GM12891 (cell line): Measurements from ENCODE around the gene TPPP2.
A peak's percentile ranks its signal among the peaks of the same experiment; 100 is the strongest.

Source experiments
- DNase-seq: peaks from one replicate; pipeline ENCODE4 v3.0.0; 2011; ENCODE audit warnings: low spot score; ENCODE audit not compliant: insufficient read length
- FAIRE-seq: peaks from 2 replicates; lab custom pipeline; 2011; peaks lifted over from hg19 to GRCh38; lab: Jason Lieb, UNC
- PAX5 ChIP-seq: IDR thresholded peaks from 2 replicates; pipeline ENCODE4 v1.6.1; 2011; ENCODE audit warnings: low read length, moderate library complexity, mild to moderate bottlenecking; ENCODE audit not compliant: insufficient read depth, severe bottlenecking
- POLR2A ChIP-seq: IDR thresholded peaks from 2 replicates; pipeline ENCODE4 v1.6.1; 2011; ENCODE audit warnings: low read depth, low read length, control low read depth
- POLR2AphosphoS5 ChIP-seq: IDR thresholded peaks from 2 replicates; pipeline ENCODE4 v1.6.1; 2011; ENCODE audit warnings: low read depth, low read length, control low read depth
- POU2F2 ChIP-seq: IDR thresholded peaks from 2 replicates; pipeline ENCODE4 v1.6.1; 2011; ENCODE audit warnings: low read depth, mild to moderate bottlenecking, control low read depth, low read length, moderate library complexity
- SPI1 ChIP-seq: IDR thresholded peaks from 2 replicates; pipeline ENCODE4 v1.6.1; 2011; ENCODE audit warnings: low read depth, low read length, control low read depth
- TAF1 ChIP-seq: IDR thresholded peaks from 2 replicates; pipeline ENCODE4 v1.6.1; 2011; ENCODE audit warnings: low read depth, low read length, control low read depth

The TPPP2 gene

DNA sequence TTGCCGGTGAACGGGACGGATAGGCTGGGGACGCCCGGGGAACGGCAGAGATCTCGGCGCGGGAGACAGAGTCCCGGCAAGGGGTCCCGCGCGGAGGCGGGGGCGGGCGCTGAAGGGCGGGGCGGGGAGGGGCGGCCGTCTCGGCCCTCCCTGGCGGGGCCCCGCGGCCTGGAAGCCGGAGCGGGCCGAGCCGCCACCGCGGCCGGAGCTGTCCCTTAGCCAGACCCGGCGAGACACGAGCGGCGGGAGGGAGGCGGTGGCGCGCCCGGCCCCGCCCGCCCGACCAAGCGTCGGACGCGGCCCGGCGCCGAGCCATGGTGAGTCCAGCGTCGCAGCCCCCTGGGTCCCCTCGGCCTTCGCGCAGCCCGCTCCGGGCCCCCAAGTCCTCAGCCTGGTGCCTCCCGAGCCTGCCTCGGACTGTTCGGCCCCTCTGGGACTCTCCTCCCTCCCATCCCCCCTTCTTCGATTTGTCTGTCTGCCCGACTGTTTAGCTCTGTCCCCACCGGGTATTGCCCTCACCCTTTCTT is 40.1 kb downstream of the TPPP2 start, which contains the start of gene ARHGEF40:
Gene ARHGEF40 (plus strand): TSS at position 222 of the 527 bp plus-strand sequence. CDS start 93 bp downstream, at position 315.
- FAIRE-seq (no peak), DNase-seq (no peak)

DNA sequence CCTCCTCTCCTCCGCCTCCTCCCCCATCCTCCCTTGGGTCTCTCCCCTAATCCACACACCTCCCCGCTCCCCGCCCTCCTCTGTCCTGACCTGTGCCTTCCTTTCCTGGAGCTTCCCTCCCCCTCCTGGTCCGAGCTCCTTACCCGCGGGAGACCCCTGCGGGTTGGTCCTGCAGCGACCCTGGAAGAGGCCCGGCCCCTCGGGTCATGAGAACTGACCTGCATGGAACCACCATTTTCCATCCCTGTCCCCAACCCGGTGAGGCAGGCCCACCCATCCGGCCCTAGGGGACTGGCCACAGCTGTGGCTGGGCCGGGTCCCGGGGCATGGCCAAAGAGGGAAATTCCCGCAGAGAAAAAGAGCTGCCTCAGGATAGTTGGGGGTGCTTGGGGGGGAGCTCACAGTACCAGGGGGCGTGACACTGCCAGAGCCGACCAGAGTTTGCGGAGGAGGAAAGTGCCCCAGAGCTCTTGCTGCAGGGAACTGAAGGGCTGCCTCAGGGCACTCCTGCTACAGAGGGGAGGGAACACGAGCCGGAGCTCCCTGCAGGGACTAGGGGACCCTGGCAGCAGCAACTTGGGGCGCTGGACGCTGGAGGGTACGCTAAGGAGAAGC is 40.7 kb downstream of the TPPP2 start:
- DNase-seq (no peak), FAIRE-seq (no peak)
- TF ChIP-seq POU2F2, result no peak
- no peak for TF ChIP-seq POLR2AphosphoS5
- no peak for TF ChIP-seq PAX5
- no peak for TF ChIP-seq TAF1
- TF ChIP-seq POLR2A, result no peak
- no peak for TF ChIP-seq SPI1

More for the DNA sequence above, 40.1 kb downstream of the TPPP2 start, which contains the start of gene ARHGEF40:
- TF ChIP-seq SPI1 (no peak), POU2F2 (no peak), POLR2A (no peak), PAX5 (no peak), TAF1 (no peak), POLR2AphosphoS5 (no peak)

DNA sequence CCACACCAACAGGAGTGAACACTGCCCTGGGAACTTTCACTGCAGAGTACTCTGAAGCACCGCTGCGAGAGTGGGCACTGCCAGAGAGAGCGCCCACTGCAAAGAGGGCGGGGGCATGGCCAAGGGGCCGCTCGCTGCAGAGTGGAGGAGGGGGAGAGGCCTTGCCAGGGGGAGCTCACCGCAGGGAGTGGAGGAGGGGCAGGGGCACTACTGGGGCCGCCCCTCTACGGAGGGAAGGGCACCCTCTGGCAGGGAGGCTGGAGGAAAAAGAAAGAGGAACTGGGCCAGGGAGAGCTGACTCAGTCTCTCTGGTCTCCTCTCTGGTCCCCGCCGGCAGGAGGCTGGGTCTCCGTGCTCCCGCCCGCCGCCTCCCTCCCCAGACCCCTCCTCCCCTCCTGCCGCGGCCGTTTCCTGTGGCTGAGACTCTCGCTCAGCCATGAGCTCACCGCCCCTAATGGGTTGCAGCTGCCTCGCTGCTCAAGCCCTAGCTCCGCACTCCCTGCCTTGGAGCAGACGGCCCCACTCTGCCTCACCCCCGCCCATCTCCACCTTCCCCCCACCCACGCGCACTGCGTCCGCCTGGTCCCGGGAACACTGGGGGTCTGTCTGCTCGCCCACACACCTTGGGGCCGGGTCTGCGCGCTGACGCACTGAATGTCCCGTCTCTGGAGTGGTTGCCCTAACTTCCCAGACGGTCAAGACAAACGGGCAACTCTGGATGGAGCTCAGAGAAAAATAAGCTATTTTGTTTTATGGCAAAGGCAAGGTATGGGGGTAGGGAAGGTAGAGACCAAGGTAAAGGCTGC is 41.4 kb downstream of the TPPP2 start:
- peak; percentile 89 for DNase-seq
- peak; percentile 94 for FAIRE-seq

GRCh38 chr14:21072031-21072473 is 42.0 kb downstream of the TPPP2 start:
- DNase-seq, result no peak
- TF ChIP-seq PAX5 (no peak), TAF1 (no peak), POU2F2 (no peak), POLR2A (no peak), POLR2AphosphoS5 (no peak), SPI1 (no peak)
- no peak for FAIRE-seq

More for the DNA sequence above, 41.4 kb downstream of the TPPP2 start:
- TF ChIP-seq POLR2A (no peak), SPI1 (peak; percentile 93)

DNA sequence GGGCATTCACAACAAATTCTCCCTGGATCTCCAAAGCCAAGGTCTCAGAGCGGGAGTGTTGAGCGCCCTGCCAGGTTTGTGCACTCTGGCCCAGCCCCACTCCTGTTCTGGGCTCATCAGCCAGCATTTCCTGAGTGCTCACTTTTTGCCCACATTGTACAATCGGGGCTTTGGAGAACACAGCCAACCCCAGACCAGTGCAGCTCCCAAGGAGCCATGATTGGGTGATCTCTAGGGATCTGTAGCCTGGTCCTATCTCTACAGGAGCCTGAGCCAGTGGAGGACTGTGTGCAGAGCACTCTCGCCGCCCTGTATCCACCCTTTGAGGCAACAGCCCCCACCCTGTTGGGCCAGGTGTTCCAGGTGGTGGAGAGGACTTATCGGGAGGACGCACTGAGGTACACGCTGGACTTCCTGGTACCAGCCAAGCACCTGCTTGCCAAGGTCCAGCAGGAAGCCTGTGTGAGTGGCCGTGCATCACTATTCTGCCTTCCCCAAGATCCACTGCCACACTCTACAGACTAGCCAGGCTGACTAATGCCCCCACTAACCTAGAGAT is 42.8 kb downstream of the TPPP2 start:
- no peak for FAIRE-seq
- TF ChIP-seq POU2F2 (no peak), PAX5 (no peak), TAF1 (no peak), POLR2AphosphoS5 (no peak), SPI1 (no peak), POLR2A (no peak)
- no peak for DNase-seq

GRCh38 chr14:21073921-21074320 is 43.9 kb downstream of the TPPP2 start:
- TF ChIP-seq POU2F2 (no peak), TAF1 (no peak), POLR2AphosphoS5 (no peak), PAX5 (no peak), SPI1 (no peak), POLR2A (no peak)
- DNase-seq (no peak), FAIRE-seq (no peak)

GRCh38 chr14:21074398-21075272 is 44.6 kb downstream of the TPPP2 start:
- FAIRE-seq (no peak), DNase-seq (no peak)
- TF ChIP-seq POU2F2, result no peak
- TF ChIP-seq PAX5, result no peak
- TF ChIP-seq POLR2A, result no peak
- no peak for TF ChIP-seq TAF1
- no peak for TF ChIP-seq SPI1
- TF ChIP-seq POLR2AphosphoS5, result no peak

GRCh38 chr14:21075719-21076437 is 45.9 kb downstream of the TPPP2 start:
- DNase-seq (no peak), FAIRE-seq (no peak)
- TF ChIP-seq POU2F2 (no peak), POLR2A (no peak), PAX5 (no peak), SPI1 (no peak), TAF1 (no peak)

- FAIRE-seq (no peak), DNase-seq (no peak)
- no peak for TF ChIP-seq POLR2A
- no peak for TF ChIP-seq POLR2AphosphoS5
- TF ChIP-seq TAF1, result no peak
- no peak for TF ChIP-seq PAX5
- TF ChIP-seq POU2F2, result no peak
- TF ChIP-seq SPI1, result no peak
Observed at GRCh38 chr14:21077672-21078071, 47.7 kb downstream of the TPPP2 start.
